ENCODE data around the gene CDRT15L2. TPM values are rescaled to one million over a fixed set of nuclear protein-coding genes. Genes with fewer than 3 reads are reported as not detected.
"Not testable (repeated sequence)": the region's sequence is repeated elsewhere in the genome, so short reads cannot be mapped to it uniquely, and the experiment has no call there.

Gene CDRT15L2
- total and polyA plus RNA-seq, 4 donors: not detected

GRCh38 chr17:20547923-20548322 is 31.6 kb upstream of the CDRT15L2 start:
- not testable (repeated sequence) for H3K36me3 ChIP-seq (ENCODE audit: control insufficient read depth in 4 of 4, insufficient read depth in 4 of 4, low read length in 4 of 4); H3K4me1 ChIP-seq (ENCODE audit: control insufficient read depth in 5 of 5, insufficient read depth in 5 of 5, low read length in 5 of 5); H3K9me3 ChIP-seq (ENCODE audit: control insufficient read depth in 4 of 4, insufficient read depth in 3 of 4, low read length in 3 of 4); H3K27me3 ChIP-seq (ENCODE audit: control insufficient read depth in 3 of 3, insufficient read depth in 3 of 3, low read length in 2 of 3); ATAC-seq (ENCODE audit: insufficient read depth, low FRiP score); H3K4me3 ChIP-seq; H3K9ac ChIP-seq (ENCODE audit: insufficient read depth in 1 of 2, low read length in 2 of 2); DNase-seq; H3K27ac ChIP-seq (ENCODE audit: low read depth in 1 of 2, low read length in 1 of 2)
- 26 to 42% methylated on average over 2 to 3 of the region's 5 CpGs for WGBS, 2 donors

DNA sequence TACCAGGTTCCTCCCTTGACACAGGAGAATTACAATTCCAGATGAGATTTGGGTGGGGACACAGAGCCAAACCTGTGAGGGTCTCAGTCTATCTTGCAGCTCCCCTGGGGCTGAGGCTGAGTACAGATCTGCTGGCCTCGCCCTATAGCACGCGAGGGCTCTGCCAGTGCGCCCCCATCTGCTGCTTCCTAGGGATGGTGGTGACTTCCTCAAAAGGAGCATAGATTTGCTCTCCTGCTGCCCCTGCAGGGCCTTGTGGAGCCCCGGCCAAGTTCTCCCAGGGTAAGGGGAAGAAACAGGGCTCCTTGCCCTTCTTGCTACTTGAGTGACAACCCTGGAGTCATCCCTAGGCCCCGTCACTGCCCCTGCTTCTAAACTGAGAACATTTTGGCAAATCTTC is 26.6 kb upstream of the CDRT15L2 start:
- H3K9ac ChIP-seq (ENCODE audit: insufficient read depth in 1 of 2, low read length in 2 of 2); ATAC-seq (ENCODE audit: insufficient read depth, low FRiP score): not testable (repeated sequence)

GRCh38 chr17:20554728-20555127 is 24.8 kb upstream of the CDRT15L2 start:
- not testable (repeated sequence) for H3K27ac ChIP-seq (ENCODE audit: low read depth in 1 of 2, low read length in 1 of 2); H3K9ac ChIP-seq (ENCODE audit: insufficient read depth in 1 of 2, low read length in 2 of 2); H3K36me3 ChIP-seq (ENCODE audit: control insufficient read depth in 4 of 4, insufficient read depth in 4 of 4, low read length in 4 of 4); H3K27me3 ChIP-seq (ENCODE audit: control insufficient read depth in 3 of 3, insufficient read depth in 3 of 3, low read length in 2 of 3); H3K4me1 ChIP-seq (ENCODE audit: control insufficient read depth in 5 of 5, insufficient read depth in 5 of 5, low read length in 5 of 5); H3K9me3 ChIP-seq (ENCODE audit: control insufficient read depth in 4 of 4, insufficient read depth in 3 of 4, low read length in 3 of 4); DNase-seq; H3K4me3 ChIP-seq; ATAC-seq (ENCODE audit: insufficient read depth, low FRiP score)
- 92 to 96% methylated on average over 3 of the region's 4 CpGs for WGBS, 2 donors

More for the DNA sequence above, 26.6 kb upstream of the CDRT15L2 start:
- not testable (repeated sequence) for H3K4me1 ChIP-seq (ENCODE audit: control insufficient read depth in 5 of 5, insufficient read depth in 5 of 5, low read length in 5 of 5); H3K27me3 ChIP-seq (ENCODE audit: control insufficient read depth in 3 of 3, insufficient read depth in 3 of 3, low read length in 2 of 3); DNase-seq; H3K27ac ChIP-seq (ENCODE audit: low read depth in 1 of 2, low read length in 1 of 2); H3K9me3 ChIP-seq (ENCODE audit: control insufficient read depth in 4 of 4, insufficient read depth in 3 of 4, low read length in 3 of 4); H3K4me3 ChIP-seq; H3K36me3 ChIP-seq (ENCODE audit: control insufficient read depth in 4 of 4, insufficient read depth in 4 of 4, low read length in 4 of 4)
- 75 to 84% methylated on average over 6 of the region's 6 CpGs for WGBS, 2 donors

GRCh38 chr17:20555135-20556010 is 24.2 kb upstream of the CDRT15L2 start:
- ATAC-seq (ENCODE audit: insufficient read depth, low FRiP score): not testable (repeated sequence)
- WGBS, 2 donors: 63 to 79% methylated on average over 12 to 14 of the region's 20 CpGs

DNA sequence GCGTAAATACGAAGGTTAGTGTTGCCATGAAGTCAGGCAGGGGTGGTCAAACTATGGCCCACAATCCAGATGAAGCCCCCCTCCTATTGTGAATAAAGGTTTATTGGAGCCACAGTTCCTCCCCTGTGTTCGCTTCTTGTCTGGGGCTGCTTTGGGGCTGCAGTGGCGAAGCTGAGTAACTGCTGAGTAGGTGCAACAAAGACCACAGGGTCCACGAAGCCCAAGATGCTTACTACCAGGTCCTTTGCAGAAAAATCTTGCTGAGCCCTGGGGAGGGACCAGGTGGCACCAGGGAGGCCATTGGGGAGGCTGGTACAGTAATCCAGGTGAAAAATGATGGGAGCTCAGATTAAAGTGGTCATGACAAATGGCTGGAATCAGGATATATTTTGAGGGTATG is 21.4 kb upstream of the CDRT15L2 start:
- 82 to 88% methylated on average over 5 of the region's 5 CpGs for WGBS, 2 donors
- H3K9me3 ChIP-seq (ENCODE audit: control insufficient read depth in 4 of 4, insufficient read depth in 3 of 4, low read length in 3 of 4); H3K4me3 ChIP-seq; H3K4me1 ChIP-seq (ENCODE audit: control insufficient read depth in 5 of 5, insufficient read depth in 5 of 5, low read length in 5 of 5); H3K27ac ChIP-seq (ENCODE audit: low read depth in 1 of 2, low read length in 1 of 2); H3K36me3 ChIP-seq (ENCODE audit: control insufficient read depth in 4 of 4, insufficient read depth in 4 of 4, low read length in 4 of 4); ATAC-seq (ENCODE audit: insufficient read depth, low FRiP score); DNase-seq; H3K9ac ChIP-seq (ENCODE audit: insufficient read depth in 1 of 2, low read length in 2 of 2); H3K27me3 ChIP-seq (ENCODE audit: control insufficient read depth in 3 of 3, insufficient read depth in 3 of 3, low read length in 2 of 3): not testable (repeated sequence)

More at GRCh38 chr17:20555135-20556010, 24.2 kb upstream of the CDRT15L2 start:
- not testable (repeated sequence) for H3K9me3 ChIP-seq (ENCODE audit: control insufficient read depth in 4 of 4, insufficient read depth in 3 of 4, low read length in 3 of 4); H3K27me3 ChIP-seq (ENCODE audit: control insufficient read depth in 3 of 3, insufficient read depth in 3 of 3, low read length in 2 of 3); H3K4me3 ChIP-seq; H3K4me1 ChIP-seq (ENCODE audit: control insufficient read depth in 5 of 5, insufficient read depth in 5 of 5, low read length in 5 of 5); H3K36me3 ChIP-seq (ENCODE audit: control insufficient read depth in 4 of 4, insufficient read depth in 4 of 4, low read length in 4 of 4); DNase-seq; H3K27ac ChIP-seq (ENCODE audit: low read depth in 1 of 2, low read length in 1 of 2); H3K9ac ChIP-seq (ENCODE audit: insufficient read depth in 1 of 2, low read length in 2 of 2)

DNA sequence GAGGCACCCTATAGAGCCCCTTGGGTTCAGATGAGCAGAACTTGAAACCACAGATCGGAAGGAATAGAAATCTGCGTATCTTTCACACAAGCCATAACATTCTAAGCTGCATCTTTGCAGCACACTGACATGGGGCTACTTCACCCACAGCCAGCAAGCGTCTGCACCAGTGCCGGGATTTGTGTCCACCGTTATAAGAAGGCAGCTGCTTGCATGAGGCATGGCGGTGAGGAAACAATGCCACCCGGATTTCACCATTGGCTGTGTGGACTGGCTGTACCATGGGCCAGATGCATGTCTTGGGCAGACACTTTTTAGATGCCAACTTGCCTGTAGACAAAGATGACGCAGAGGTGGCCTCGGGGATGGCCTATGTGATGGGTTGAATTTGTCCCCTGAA is 20.5 kb upstream of the CDRT15L2 start:
- H3K9ac ChIP-seq (ENCODE audit: insufficient read depth in 1 of 2, low read length in 2 of 2); H3K4me1 ChIP-seq (ENCODE audit: control insufficient read depth in 5 of 5, insufficient read depth in 5 of 5, low read length in 5 of 5); ATAC-seq (ENCODE audit: insufficient read depth, low FRiP score); DNase-seq; H3K4me3 ChIP-seq; H3K36me3 ChIP-seq (ENCODE audit: control insufficient read depth in 4 of 4, insufficient read depth in 4 of 4, low read length in 4 of 4); H3K27me3 ChIP-seq (ENCODE audit: control insufficient read depth in 3 of 3, insufficient read depth in 3 of 3, low read length in 2 of 3); H3K9me3 ChIP-seq (ENCODE audit: control insufficient read depth in 4 of 4, insufficient read depth in 3 of 4, low read length in 3 of 4); H3K27ac ChIP-seq (ENCODE audit: low read depth in 1 of 2, low read length in 1 of 2): not testable (repeated sequence)
- WGBS, 2 donors: 90 to 92% methylated on average over 9 of the region's 9 CpGs

Data from lung (tissue), 10 donors.